ENCODE data around the gene BRD7. TPM values are rescaled to one million over a fixed set of nuclear protein-coding genes. Genes with fewer than 3 reads are reported as not detected.

The BRD7 gene
- total RNA-seq, 1 donor from 2014 or later = 112 TPM

DNA sequence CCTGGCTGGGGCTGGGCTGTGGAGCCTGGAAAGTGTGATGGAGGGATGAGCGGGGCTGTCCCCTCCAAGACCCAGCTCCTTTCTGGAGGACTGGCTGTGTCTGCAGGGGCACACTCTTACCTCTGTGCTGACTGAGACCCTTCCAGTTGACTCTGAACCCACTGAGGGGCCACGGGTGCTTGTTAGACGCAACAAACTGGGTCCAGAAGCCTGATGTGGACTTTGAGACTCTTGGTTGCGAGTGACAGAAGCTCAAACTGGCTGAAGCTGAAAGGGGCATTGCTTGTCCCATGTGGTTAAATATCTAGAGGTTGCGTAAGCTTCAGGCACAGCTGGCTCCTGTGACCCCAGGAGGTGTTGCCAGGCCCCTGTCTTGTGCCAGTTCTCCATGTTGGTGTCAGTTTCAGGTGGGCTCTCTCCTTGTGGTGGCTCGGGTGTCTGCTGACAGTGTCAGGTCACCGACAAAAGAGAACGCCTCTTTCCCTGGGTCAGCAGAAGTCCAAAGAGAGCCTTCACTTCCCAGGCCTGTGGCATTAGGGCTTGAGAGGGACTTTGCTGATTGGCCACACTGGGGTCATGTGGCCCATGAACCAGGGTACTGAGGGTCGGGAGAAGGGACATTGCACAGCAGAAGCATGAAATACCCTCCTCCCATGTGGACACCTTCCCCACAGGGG lies 85.7 kb downstream of the BRD7 start:
- no peak for DNase-seq (ENCODE audit: low spot score)
- TF ChIP-seq CTCF (IDR thresholded peaks at IDR 0.05; ENCODE audit: unreplicated experiment) = no peak
- no peak overlapping the region for H3K4me3 Mint-ChIP-seq (ENCODE audit: unreplicated experiment)
- H3K36me3 Mint-ChIP-seq (ENCODE audit: low read depth, unreplicated experiment) = peaks cover 4% of the 10 kb centered on the region
- H3K4me1 Mint-ChIP-seq (ENCODE audit: unreplicated experiment) = peaks cover 5% of the 10 kb centered on the region
- no peaks in the 10 kb centered on the region for H3K9me3 Mint-ChIP-seq (ENCODE audit: unreplicated experiment)
- H3K27ac Mint-ChIP-seq (ENCODE audit: unreplicated experiment) = no peak overlapping the region
- peaks cover 5% of the 10 kb centered on the region for H3K27me3 Mint-ChIP-seq (ENCODE audit: unreplicated experiment)

DNA sequence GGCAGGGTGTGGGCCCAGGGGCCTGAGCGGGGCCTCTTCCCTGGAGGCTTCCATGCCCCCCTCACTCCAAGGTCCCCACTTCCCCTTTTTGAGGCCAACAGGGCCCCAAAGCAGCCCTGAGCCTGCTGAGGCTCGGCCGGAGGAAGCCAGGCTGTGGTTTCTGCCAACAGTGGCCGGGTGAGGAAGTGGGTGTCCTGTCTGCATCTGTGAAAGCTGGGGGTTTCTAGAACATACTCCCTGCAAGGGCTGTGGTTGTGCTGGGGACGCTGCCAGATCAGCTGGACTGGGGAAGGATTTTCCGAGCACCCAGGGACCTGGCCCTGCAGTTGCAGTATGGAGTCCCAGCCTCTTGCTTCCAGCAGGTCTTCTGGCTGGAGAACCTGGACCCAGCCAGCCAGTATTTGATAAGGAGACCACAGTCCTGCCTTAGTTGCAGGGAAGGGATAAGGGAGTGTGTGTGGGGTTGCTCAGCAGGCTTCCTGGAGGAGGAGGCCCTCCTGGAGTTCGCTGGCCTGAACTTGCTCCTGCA lies 86.7 kb downstream of the BRD7 start:
- Mint-ChIP-seq H3K27me3 (ENCODE audit: unreplicated experiment) (peaks cover 5% of the 10 kb centered on the region), H3K4me3 (ENCODE audit: unreplicated experiment) (no peak overlapping the region), H3K9me3 (ENCODE audit: unreplicated experiment) (no peaks in the 10 kb centered on the region), H3K4me1 (ENCODE audit: unreplicated experiment) (peaks cover 5% of the 10 kb centered on the region), H3K36me3 (ENCODE audit: low read depth, unreplicated experiment) (peaks cover 4% of the 10 kb centered on the region), H3K27ac (ENCODE audit: unreplicated experiment) (no peak overlapping the region)
- DNase-seq (ENCODE audit: low spot score) = no peak
- TF ChIP-seq CTCF (IDR thresholded peaks at IDR 0.05; ENCODE audit: unreplicated experiment) = no peak

GRCh38 chr16:50281391-50282009 lies 87.3 kb downstream of the BRD7 start:
- DNase-seq (ENCODE audit: low spot score) = no peak
- Mint-ChIP-seq H3K27ac (ENCODE audit: unreplicated experiment) (no peak overlapping the region), H3K4me1 (ENCODE audit: unreplicated experiment) (peaks cover 5% of the 10 kb centered on the region), H3K9me3 (ENCODE audit: unreplicated experiment) (no peaks in the 10 kb centered on the region), H3K4me3 (ENCODE audit: unreplicated experiment) (no peak overlapping the region), H3K36me3 (ENCODE audit: low read depth, unreplicated experiment) (peaks cover 4% of the 10 kb centered on the region), H3K27me3 (ENCODE audit: unreplicated experiment) (peaks cover 5% of the 10 kb centered on the region)
- TF ChIP-seq CTCF (IDR thresholded peaks at IDR 0.05; ENCODE audit: unreplicated experiment) = no peak

DNA sequence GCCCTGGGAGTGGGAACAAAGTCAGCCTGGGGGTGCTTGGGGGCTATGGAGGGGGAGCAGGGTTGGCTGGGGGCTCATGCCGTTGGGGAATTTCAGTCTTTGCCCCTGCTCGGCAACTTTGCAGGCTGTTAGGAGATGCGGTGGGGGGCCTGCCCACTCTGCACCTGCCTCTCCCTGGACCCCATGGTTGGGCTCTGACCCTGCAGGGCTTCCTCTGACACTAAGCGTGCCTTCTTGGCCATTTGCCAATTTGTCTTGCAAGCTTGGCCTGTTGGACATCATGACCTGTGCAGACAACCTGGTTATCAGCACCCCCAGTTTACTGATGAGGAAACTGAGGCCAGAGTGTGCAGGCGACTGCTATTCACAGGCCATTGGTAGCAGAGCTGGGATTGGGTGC lies 87.9 kb downstream of the BRD7 start:
- no peak for DNase-seq (ENCODE audit: low spot score)
- no peak overlapping the region for H3K27ac Mint-ChIP-seq (ENCODE audit: unreplicated experiment)
- peaks cover 5% of the 10 kb centered on the region for H3K4me1 Mint-ChIP-seq (ENCODE audit: unreplicated experiment)
- no peak overlapping the region for H3K4me3 Mint-ChIP-seq (ENCODE audit: unreplicated experiment)
- no peak for TF ChIP-seq CTCF (IDR thresholded peaks at IDR 0.05; ENCODE audit: unreplicated experiment)
- peaks cover 5% of the 10 kb centered on the region for H3K27me3 Mint-ChIP-seq (ENCODE audit: unreplicated experiment)
- H3K9me3 Mint-ChIP-seq (ENCODE audit: unreplicated experiment) = no peaks in the 10 kb centered on the region
- peaks cover 4% of the 10 kb centered on the region for H3K36me3 Mint-ChIP-seq (ENCODE audit: low read depth, unreplicated experiment)

DNA sequence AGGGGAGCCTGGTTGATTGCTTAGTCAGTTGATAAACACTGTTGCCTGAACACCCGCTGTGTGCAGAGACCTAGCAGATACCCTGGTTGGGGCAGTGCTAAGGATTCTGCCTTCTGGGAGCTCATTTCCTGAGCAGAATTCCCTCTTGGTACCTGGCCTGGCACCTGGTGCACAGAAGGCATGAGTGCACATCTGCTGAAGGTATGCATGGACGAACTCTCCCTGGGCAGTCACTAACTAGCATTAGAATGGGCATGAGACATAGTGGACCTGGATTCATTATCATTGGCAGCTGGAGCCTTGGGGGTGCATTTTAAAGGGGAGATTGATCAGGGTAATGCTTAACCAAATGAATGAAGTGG lies 89.3 kb downstream of the BRD7 start:
- Mint-ChIP-seq H3K4me3 (ENCODE audit: unreplicated experiment) (no peak overlapping the region), H3K9me3 (ENCODE audit: unreplicated experiment) (no peaks in the 10 kb centered on the region), H3K4me1 (ENCODE audit: unreplicated experiment) (peaks cover 5% of the 10 kb centered on the region), H3K36me3 (ENCODE audit: low read depth, unreplicated experiment) (peaks cover 4% of the 10 kb centered on the region), H3K27me3 (ENCODE audit: unreplicated experiment) (peaks cover 3% of the 10 kb centered on the region), H3K27ac (ENCODE audit: unreplicated experiment) (no peak overlapping the region)
- no peak for TF ChIP-seq CTCF (IDR thresholded peaks at IDR 0.05; ENCODE audit: unreplicated experiment)
- DNase-seq (ENCODE audit: low spot score) = no peak

Data from endothelial cell (in vitro differentiated cells).